Nephron progenitor cell (in vitro differentiated cells): ENCODE data around the gene GABRB3.
A peak's percentile ranks its signal among the peaks of the same experiment; 100 is the strongest.

Experiments
- DNase-seq: peaks from one replicate; pipeline ENCODE4 v3.0.0; 2021
- H3K27ac Mint-ChIP-seq: 2 replicates; pipeline ENCODE4 v1.8.0; 2021; ENCODE audit warnings: mild to moderate bottlenecking, moderate library complexity, mixed read lengths
- H3K27me3 Mint-ChIP-seq: 2 replicates; pipeline ENCODE4 v1.8.0; 2021; ENCODE audit warnings: mild to moderate bottlenecking, low read depth, mixed read lengths; ENCODE audit not compliant: poor library complexity
- H3K36me3 Mint-ChIP-seq: 2 replicates; pipeline ENCODE4 v1.8.0; 2021; ENCODE audit warnings: low read depth, mixed read lengths
- H3K4me1 Mint-ChIP-seq: 2 replicates; pipeline ENCODE4 v1.8.0; 2021; ENCODE audit warnings: mixed read lengths
- H3K4me3 Mint-ChIP-seq: 2 replicates; pipeline ENCODE4 v1.8.0; 2021; ENCODE audit warnings: mild to moderate bottlenecking, moderate library complexity, mixed read lengths
- H3K9me3 Mint-ChIP-seq: 2 replicates; pipeline ENCODE4 v1.8.0; 2021; ENCODE audit warnings: mild to moderate bottlenecking, moderate library complexity, mixed read lengths
- CTCF ChIP-seq: fragments of 200-600 bp; sonication (generic); IDR thresholded peaks from 2 replicates; pipeline ENCODE4 v1.5.0; 2021; ENCODE audit warnings: antibody characterized with exemption

The GABRB3 gene

DNA sequence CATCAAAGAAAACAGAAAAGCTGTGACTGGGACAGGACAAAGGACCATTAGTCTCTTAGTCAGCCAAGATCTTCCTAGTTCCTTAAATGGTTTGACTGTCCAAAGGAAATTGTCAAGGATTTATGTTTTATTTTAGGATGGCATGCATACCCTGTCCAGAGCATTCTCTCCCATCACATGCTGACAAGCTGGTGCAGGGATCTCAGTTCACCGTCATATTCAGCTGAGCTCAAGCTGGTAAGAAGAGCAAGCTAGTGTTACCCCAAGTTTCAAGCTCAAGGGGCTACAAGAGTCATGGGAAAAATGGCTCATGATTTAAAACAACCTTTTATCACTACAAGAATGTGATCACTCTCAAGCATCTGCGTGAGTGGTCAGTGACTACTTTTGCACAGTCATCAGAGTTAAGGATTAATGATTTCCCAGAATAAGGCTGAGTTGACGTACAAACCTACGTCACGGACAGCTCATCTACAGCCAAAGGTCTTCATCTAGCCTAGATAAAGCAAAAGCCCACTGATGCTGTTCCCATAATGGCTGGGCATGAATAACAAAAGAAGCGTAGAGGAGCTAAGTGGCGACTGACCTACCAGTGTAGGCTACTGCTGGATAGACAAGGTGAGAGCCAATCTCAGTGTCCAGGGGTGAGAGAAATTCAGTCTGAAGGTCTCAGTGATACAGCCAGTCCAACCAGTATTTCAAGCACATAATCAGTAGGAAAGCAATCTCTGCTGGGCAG, 157.5 kb downstream of the GABRB3 start:
- no peak for TF ChIP-seq CTCF
- H3K4me1 Mint-ChIP-seq: peaks cover 2% of the 10 kb centered on the region
- peaks cover 4% of the 10 kb centered on the region for H3K27me3 Mint-ChIP-seq
- H3K4me3 Mint-ChIP-seq: no peak overlapping the region
- peaks cover 15% of the 10 kb centered on the region for H3K9me3 Mint-ChIP-seq
- peaks cover 9% of the 10 kb centered on the region for H3K36me3 Mint-ChIP-seq
- no peak overlapping the region for H3K27ac Mint-ChIP-seq
- DNase-seq: no peak

DNA sequence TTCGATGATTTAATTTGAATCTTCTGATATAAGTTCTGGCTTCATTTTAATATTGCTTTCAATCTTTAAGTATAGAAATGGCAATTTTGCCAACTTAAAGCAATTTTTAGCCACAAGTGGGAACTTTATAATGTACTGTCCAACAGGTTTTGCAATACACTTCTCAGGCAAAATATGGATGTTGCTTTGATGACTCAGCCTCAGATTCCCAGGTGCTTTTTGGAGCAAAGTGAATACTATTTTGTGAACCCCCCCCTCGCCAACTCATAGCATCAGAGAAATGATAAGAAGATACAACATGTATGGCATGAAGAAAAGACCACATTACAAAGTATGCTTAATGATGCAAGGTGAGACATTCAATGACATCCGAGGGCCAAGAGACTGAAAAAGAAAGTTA, 158.1 kb downstream of the GABRB3 start:
- Mint-ChIP-seq H3K4me1 (no peaks in the 10 kb centered on the region), H3K4me3 (no peak overlapping the region), H3K36me3 (peaks cover 8% of the 10 kb centered on the region), H3K27me3 (peaks cover 4% of the 10 kb centered on the region), H3K9me3 (peaks cover 15% of the 10 kb centered on the region), H3K27ac (no peak overlapping the region)
- TF ChIP-seq CTCF: no peak
- DNase-seq: no peak

DNA sequence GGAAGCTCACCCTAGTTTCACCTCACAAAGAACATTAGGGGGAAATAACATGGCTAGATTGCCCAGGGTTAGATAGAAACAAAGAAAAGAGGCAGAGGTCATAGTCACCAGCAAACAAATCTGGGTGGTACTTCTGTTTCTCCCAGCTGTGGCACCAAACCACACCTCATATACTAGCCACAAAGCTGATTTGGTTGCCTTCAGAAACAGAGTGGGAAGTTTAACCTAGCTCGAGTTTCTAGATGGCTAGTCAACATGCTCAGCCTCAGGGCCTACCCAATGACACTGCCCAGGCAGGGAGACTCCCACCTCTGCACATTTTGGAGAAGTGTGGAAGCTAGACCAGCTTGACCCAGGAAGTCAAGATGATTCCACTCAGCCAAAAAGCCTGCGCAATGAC, 174.2 kb downstream of the GABRB3 start:
- peaks cover 46% of the 10 kb centered on the region for H3K9me3 Mint-ChIP-seq
- peaks cover 2% of the 10 kb centered on the region for H3K27me3 Mint-ChIP-seq
- no peak overlapping the region for H3K4me3 Mint-ChIP-seq
- no peak overlapping the region for H3K27ac Mint-ChIP-seq
- peaks cover 12% of the 10 kb centered on the region for H3K36me3 Mint-ChIP-seq
- TF ChIP-seq CTCF: no peak
- peaks cover 11% of the 10 kb centered on the region for H3K4me1 Mint-ChIP-seq
- DNase-seq: no peak

DNA sequence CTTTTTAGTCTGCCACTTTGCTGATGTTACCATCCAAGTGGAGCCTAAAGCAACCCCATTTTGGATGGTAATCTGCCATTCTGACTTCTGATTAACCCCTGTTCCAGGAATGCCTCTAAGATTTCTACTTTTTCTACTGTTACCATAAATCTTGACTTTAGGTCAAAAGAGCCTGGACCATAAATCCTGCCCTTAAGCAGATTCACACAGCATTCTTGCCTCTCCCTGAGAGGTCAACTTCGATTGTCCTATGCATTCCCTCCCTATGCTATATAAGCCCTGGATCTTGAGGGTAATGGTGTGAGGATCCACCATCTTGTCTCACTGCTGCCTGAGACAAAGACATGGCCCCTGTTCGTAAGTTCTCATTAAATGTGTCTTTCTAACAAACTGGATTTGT, 177.3 kb downstream of the GABRB3 start:
- DNase-seq: no peak
- no peak overlapping the region for H3K4me3 Mint-ChIP-seq
- H3K9me3 Mint-ChIP-seq: peaks cover 24% of the 10 kb centered on the region
- peak overlapping the region; percentile 84 for H3K27ac Mint-ChIP-seq
- TF ChIP-seq CTCF: no peak
- peaks cover 2% of the 10 kb centered on the region for H3K27me3 Mint-ChIP-seq
- H3K4me1 Mint-ChIP-seq: peaks cover 11% of the 10 kb centered on the region
- peaks cover 9% of the 10 kb centered on the region for H3K36me3 Mint-ChIP-seq

- Mint-ChIP-seq H3K36me3 (no peaks in the 10 kb centered on the region), H3K9me3 (no peaks in the 10 kb centered on the region), H3K27ac (no peak overlapping the region), H3K4me1 (peaks cover 7% of the 10 kb centered on the region), H3K4me3 (no peak overlapping the region), H3K27me3 (no peaks in the 10 kb centered on the region)
- no peak for TF ChIP-seq CTCF
- no peak for DNase-seq
Observed at GRCh38 chr15:26590676-26591075, 182.2 kb downstream of the GABRB3 start.

DNA sequence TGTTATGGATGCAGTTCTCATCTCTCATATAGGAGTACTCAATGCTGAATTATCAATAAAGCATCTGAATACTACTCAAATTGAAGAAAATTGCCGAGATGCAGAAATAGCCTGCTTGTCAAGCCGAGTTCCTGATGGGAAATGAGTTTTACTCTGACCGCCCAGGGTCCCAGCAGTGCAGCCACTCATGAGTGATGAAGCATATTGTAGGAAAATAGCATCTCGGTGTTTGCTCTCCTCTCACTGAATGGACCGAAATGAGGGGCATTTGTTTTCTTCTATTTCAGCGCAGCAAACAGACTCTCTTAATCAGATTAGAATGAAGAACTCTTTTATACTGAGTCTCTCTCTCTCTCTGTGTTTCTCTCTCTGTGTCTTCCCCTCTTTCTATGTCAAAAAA, 190.0 kb downstream of the GABRB3 start:
- DNase-seq: no peak
- Mint-ChIP-seq H3K36me3 (no peaks in the 10 kb centered on the region), H3K9me3 (no peaks in the 10 kb centered on the region), H3K27ac (no peak overlapping the region), H3K4me1 (no peaks in the 10 kb centered on the region), H3K27me3 (no peaks in the 10 kb centered on the region), H3K4me3 (no peak overlapping the region)
- no peak for TF ChIP-seq CTCF
